Nephron (organoid): ENCODE data around the gene MRPL49.
A peak's percentile ranks its signal among the peaks of the same experiment; 100 is the strongest.

Source experiments
- H3K27ac Mint-ChIP-seq, 3 experiments: 2 replicates each; pipeline ENCODE4 v1.8.0; 2020; ENCODE audit warnings: mixed read lengths in 3 of 3, mild to moderate bottlenecking in 2 of 3, moderate library complexity in 1 of 3
- H3K27me3 Mint-ChIP-seq: 2 replicates; pipeline ENCODE4 v1.8.0; 2021; ENCODE audit warnings: low read depth, mild to moderate bottlenecking, moderate library complexity, mixed read lengths
- H3K36me3 Mint-ChIP-seq: 2 replicates; pipeline ENCODE4 v1.8.0; 2020; ENCODE audit warnings: low read depth, mixed read lengths
- H3K4me1 Mint-ChIP-seq: 2 replicates; pipeline ENCODE4 v1.8.0; 2020; ENCODE audit warnings: mixed read lengths
- H3K4me3 Mint-ChIP-seq, 3 experiments: 2 replicates each; pipeline ENCODE4 v1.8.0; 2020; ENCODE audit warnings: mild to moderate bottlenecking in 3 of 3, mixed read lengths in 3 of 3, moderate library complexity in 2 of 3
- H3K9me3 Mint-ChIP-seq: 2 replicates; pipeline ENCODE4 v1.8.0; 2020; ENCODE audit warnings: mixed read lengths
- TF ChIP-seq, protein P1 (sequence below), 3 experiments: fragments of 200-600 bp; sonication (generic); IDR thresholded peaks; one replicate each; pipeline ENCODE4 v1.5.0; 2021; ENCODE audit warnings: antibody characterized with exemption in 3 of 3; ENCODE audit not compliant: unreplicated experiment in 3 of 3

The MRPL49 gene

GRCh38 chr11:65132988-65133700, 11.0 kb downstream of the MRPL49 start:
- Mint-ChIP-seq H3K27me3 (peaks cover 5% of the 10 kb centered on the region), H3K4me3 (peak overlapping the region; percentile 99 to 100 (median 100))

GRCh38 chr11:65133724-65134123, 11.6 kb downstream of the MRPL49 start:
- H3K4me3 Mint-ChIP-seq, result peak overlapping the region; percentile 99 to 100 (median 100)
- H3K36me3 Mint-ChIP-seq, result peaks cover 9% of the 10 kb centered on the region
- H3K27me3 Mint-ChIP-seq, result peaks cover 5% of the 10 kb centered on the region
- no peaks in the 10 kb centered on the region for H3K9me3 Mint-ChIP-seq
- TF ChIP-seq, protein P1, sequence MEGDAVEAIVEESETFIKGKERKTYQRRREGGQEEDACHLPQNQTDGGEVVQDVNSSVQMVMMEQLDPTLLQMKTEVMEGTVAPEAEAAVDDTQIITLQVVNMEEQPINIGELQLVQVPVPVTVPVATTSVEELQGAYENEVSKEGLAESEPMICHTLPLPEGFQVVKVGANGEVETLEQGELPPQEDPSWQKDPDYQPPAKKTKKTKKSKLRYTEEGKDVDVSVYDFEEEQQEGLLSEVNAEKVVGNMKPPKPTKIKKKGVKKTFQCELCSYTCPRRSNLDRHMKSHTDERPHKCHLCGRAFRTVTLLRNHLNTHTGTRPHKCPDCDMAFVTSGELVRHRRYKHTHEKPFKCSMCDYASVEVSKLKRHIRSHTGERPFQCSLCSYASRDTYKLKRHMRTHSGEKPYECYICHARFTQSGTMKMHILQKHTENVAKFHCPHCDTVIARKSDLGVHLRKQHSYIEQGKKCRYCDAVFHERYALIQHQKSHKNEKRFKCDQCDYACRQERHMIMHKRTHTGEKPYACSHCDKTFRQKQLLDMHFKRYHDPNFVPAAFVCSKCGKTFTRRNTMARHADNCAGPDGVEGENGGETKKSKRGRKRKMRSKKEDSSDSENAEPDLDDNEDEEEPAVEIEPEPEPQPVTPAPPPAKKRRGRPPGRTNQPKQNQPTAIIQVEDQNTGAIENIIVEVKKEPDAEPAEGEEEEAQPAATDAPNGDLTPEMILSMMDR (IDR thresholded peaks at IDR 0.05; ENCODE audit: unreplicated experiment in 3 of 3), result no peak
- H3K4me1 Mint-ChIP-seq, result peaks cover 30% of the 10 kb centered on the region
- peak overlapping the region; percentile 100 for H3K27ac Mint-ChIP-seq

More at GRCh38 chr11:65132988-65133700, 11.0 kb downstream of the MRPL49 start:
- H3K27ac Mint-ChIP-seq, result peak overlapping the region; percentile 100
- peaks cover 30% of the 10 kb centered on the region for H3K4me1 Mint-ChIP-seq
- H3K36me3 Mint-ChIP-seq, result peaks cover 9% of the 10 kb centered on the region
- TF ChIP-seq, protein P1 (IDR thresholded peaks at IDR 0.05; ENCODE audit: unreplicated experiment in 3 of 3), result no peak
- no peaks in the 10 kb centered on the region for H3K9me3 Mint-ChIP-seq

- Mint-ChIP-seq H3K4me3 (peak within 1 kb of the TSS; percentile 99 to 100 (median 100)), H3K27ac (peak within 1 kb of the TSS; percentile 100), H3K9me3 (no peaks in the 10 kb centered on the region), H3K27me3 (peaks cover 5% of the 10 kb centered on the region), H3K4me1 (peaks cover 30% of the 10 kb centered on the region), H3K36me3 (peaks cover 9% of the 10 kb centered on the region)
- TF ChIP-seq, protein P1 (IDR thresholded peaks at IDR 0.05; ENCODE audit: unreplicated experiment in 3 of 3), result no peak
Measured at GRCh38 chr11:65134240-65134951, 12.3 kb downstream of the MRPL49 start, which contains the start of gene SYVN1. Gene SYVN1 (minus strand): TSS chr11:65134519. CDS start chr11:65133601, 918 bp downstream.

DNA sequence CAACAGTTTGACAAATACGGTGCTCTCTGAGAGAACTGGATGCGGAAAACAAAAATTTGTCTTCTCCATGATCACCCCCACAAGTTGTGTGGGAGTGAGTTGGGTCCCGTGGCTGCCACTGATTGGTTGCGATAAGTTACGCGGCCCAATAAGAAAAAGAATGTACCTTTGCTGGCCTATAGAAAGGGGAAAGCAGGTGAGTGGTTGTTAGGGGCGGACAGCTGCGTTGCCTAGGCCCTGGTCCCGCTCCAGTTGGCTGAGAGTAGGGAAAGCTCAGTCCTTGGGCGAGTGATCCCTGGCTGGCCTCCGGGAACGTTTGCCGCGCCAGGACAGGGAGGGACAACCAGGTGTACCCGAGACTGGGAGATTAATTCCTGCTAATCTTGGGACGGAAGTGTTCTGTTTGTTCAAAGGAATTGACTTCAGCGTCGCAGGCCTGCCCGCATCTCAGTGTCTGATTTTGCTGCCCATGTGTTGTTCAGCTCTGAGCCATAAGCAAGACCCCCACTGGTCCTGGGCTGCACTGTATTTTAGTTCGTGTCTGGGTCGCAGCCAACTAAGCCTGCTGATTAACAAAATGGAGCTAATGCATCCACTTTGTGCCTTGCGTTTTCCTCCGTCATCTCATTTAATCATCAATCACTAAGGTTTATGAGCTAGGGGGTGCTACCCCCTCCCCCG, 13.0 kb downstream of the MRPL49 start:
- no peaks in the 10 kb centered on the region for H3K9me3 Mint-ChIP-seq
- H3K27ac Mint-ChIP-seq, result peak overlapping the region; percentile 100
- peaks cover 30% of the 10 kb centered on the region for H3K4me1 Mint-ChIP-seq
- peak overlapping the region; percentile 99 to 100 (median 100) for H3K4me3 Mint-ChIP-seq
- TF ChIP-seq, protein P1 (IDR thresholded peaks at IDR 0.05; ENCODE audit: unreplicated experiment in 3 of 3), result no peak
- peaks cover 9% of the 10 kb centered on the region for H3K36me3 Mint-ChIP-seq
- peaks cover 9% of the 10 kb centered on the region for H3K27me3 Mint-ChIP-seq

DNA sequence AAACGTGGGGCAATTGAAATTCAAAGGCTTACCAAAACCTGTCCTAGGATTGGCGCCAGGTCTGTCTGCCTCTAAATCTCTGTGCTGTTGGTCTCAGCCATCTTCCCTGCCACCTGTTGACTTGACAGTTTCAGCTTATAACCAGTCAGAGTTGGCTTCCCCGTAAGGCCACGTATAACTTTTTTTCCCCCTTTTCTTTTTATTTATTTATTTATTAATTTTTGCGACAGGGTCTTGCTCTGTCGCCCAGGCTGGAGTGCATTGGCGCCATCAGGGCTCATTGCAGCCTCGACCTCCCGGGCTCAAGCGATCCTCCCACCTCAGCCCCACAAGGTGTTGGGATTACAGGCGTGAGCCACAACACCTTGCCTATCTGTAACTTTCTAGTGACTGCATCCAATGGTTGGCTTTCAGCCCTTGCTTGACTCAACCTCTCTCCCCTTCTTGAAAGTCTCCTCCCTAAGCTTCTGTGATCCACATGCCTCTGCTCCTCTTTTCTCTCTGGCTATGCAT, 13.6 kb downstream of the MRPL49 start:
- Mint-ChIP-seq H3K4me3 (peak overlapping the region; percentile 99 to 100 (median 100)), H3K27ac (peak overlapping the region; percentile 100), H3K27me3 (peaks cover 10% of the 10 kb centered on the region), H3K4me1 (peaks cover 30% of the 10 kb centered on the region), H3K9me3 (no peaks in the 10 kb centered on the region), H3K36me3 (peaks cover 9% of the 10 kb centered on the region)
- TF ChIP-seq, protein P1 (IDR thresholded peaks at IDR 0.05; ENCODE audit: unreplicated experiment in 3 of 3), result no peak
